Stimulated activated CD8-positive, alpha-beta memory T cell treated with anti-CD3 and anti-CD28 coated beads, Interleukin-15, amount 100 ng/mL, for 1 hour (primary cell): ENCODE measurements around the gene ACER2.

Experiments used
- DNase-seq: peaks from one replicate; pipeline ENCODE4 v3.0.0-alpha.2; 2020; ENCODE audit warnings: low read depth

The ACER2 gene

DNA sequence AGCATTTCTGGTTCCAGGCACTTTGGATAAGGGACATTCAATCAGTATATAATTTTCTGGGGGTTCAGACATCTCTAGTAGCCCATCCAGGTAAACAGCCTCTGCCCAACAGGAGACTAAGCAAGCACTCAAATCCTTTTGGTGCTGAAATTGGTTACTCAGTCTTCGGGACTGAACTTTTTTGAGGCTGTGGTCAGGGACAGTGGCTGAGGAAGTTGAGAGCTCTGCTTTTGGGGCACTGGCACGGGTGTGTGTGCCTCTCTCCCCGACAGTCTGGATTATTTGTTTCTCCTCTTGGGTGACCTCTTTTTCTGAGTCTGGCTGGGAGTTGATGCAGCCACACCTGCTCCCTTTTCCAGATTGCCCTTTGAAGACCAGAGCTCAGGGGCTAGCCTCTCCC lies 47.6 kb downstream of the ACER2 start:
- no peak for DNase-seq

- DNase-seq, result peak; percentile 41
Measured at GRCh38 chr9:19456996-19457692, 48.3 kb downstream of the ACER2 start.

DNA sequence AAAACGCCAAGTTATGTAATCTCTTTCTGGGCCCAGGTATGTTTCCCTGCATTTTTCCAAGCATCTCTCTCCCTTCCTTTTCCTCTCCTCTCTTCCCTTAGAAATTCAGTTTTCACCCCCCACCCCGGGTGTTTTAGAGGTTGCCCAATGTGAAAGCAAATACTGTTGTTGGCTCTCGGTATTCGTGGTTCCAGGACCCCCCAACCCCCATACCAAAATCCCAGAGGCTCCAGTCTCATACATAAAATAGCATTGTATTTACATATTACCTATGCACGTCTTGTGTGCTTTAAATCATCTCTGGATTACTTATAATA lies 48.8 kb downstream of the ACER2 start:
- DNase-seq, result no peak

- DNase-seq, result no peak
Measured at GRCh38 chr9:19460243-19460642, 51.4 kb downstream of the ACER2 start.

GRCh38 chr9:19461135-19461534 lies 52.3 kb downstream of the ACER2 start:
- no peak for DNase-seq

GRCh38 chr9:19464061-19464763 lies 55.4 kb downstream of the ACER2 start:
- DNase-seq, result no peak

GRCh38 chr9:19464764-19465585 lies 56.2 kb downstream of the ACER2 start:
- peak; percentile 40 for DNase-seq

DNA sequence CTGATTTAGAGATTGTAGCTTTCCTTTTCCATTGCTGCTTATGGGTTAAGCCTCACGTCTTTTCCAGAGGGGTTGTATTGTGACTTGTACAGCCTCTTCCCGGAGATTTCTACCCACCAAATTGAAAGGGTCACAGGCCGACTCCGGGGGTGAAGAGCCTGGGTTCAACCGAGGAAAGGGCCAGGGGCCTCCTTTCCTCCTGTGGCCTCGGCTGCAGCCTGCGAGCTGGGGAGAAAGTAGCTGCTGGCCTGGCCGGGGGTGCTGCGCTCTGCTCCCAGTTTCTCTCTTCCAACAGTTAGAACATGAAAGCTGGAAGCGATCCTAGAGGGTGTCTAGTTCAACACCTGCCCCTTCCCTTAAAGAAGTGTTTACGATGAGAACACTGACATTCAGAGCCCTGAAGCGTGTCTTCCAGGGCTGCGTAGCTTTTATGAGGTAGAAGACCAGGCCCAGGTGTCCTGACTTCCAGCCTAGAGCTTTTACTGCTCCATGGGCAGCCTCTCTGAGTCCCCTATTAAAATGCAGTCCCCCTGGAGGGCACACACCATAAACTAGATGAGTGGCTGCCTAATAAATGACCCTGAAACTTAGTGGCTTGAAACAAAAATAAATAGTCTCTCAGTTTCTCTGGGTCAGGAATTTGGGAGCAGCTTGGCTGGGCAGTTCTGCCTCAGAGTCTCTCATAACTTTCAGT lies 56.9 kb downstream of the ACER2 start:
- no peak for DNase-seq

DNA sequence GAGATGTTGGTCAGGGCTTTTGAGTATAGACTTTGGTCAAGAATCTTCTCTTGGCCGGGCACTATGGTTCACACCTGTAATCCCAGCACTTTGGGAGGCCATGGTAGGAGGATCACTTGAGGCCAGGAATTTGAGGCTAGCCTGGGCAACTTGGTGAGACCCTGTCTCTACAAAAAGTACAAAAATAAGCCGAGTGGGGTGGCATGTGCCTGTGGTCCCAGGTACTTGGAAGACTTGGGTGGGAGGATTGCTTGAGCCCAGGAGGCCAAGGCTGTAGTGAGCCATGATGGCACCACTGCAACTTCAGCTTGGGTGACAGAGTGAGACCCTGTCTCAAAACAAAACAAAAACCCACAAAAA lies 57.5 kb downstream of the ACER2 start:
- DNase-seq, result no peak

DNA sequence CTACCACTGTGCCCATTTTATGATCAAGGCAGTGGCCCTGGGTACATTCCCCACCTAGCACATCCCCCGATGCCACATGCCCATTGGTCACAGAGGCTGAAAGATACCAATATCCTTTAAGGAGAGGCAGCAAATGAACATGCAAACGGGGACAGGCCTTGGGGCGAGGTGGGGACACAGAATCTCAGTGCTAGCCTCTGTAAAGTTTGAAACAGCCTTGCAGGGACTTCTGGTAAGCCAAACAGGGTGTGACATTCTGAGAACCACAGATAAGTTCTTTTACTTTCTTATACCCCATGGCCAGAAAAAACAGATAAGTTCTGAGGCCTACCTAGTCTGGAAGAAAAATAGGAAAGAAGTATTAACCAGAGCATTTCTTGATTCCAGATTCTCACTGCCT lies 60.5 kb downstream of the ACER2 start:
- no peak for DNase-seq

DNA sequence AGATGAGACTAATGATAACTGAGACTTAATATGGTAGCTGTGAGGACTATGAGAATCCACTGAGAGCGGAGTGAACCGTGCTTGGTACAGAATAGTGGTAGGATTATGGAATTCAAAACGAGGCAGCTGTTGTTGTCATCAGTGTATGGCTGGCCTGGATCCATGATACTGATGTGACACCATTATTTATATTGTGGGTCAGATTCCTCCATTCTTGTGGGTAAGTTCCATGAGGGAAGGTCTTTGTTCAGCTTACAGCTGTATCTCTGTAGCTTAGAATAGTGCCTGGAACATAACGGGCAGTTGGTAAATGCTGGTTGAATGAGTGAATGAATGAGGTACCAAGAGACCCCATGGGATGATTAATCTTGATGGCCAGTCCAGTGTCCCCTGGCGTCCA lies 61.8 kb downstream of the ACER2 start:
- DNase-seq, result no peak

DNA sequence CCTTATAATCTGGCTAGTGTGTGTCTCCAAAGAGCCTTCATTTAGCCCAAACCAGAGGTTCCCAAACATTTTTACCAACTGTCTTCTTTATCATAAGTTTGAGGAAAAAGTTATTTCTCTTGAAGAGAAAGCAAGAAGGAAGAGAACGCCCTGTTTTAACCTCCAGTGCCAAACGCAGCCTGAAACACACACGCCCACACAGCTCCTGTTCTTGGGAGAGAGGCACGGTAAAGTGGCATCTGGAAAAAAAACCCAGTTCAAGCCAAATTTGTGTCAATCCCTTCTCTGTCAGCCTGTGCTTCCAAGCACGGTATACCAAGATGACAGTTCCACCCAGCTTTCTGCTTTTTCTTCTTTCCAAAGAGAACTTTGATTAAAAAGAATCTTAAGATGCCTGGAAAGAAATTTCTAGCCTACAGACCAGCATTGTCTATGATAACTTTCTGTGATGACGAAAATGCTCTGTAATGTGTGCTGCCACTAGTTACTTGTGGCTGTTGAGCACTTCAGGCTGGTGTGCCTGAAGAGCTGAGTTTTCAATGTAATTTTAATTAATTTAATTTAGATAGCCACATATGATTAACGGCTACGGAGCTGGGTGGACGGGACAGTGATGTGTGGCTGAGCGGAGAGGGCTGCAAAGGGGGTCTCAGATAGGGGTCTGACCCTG lies 62.3 kb downstream of the ACER2 start:
- no peak for DNase-seq

DNA sequence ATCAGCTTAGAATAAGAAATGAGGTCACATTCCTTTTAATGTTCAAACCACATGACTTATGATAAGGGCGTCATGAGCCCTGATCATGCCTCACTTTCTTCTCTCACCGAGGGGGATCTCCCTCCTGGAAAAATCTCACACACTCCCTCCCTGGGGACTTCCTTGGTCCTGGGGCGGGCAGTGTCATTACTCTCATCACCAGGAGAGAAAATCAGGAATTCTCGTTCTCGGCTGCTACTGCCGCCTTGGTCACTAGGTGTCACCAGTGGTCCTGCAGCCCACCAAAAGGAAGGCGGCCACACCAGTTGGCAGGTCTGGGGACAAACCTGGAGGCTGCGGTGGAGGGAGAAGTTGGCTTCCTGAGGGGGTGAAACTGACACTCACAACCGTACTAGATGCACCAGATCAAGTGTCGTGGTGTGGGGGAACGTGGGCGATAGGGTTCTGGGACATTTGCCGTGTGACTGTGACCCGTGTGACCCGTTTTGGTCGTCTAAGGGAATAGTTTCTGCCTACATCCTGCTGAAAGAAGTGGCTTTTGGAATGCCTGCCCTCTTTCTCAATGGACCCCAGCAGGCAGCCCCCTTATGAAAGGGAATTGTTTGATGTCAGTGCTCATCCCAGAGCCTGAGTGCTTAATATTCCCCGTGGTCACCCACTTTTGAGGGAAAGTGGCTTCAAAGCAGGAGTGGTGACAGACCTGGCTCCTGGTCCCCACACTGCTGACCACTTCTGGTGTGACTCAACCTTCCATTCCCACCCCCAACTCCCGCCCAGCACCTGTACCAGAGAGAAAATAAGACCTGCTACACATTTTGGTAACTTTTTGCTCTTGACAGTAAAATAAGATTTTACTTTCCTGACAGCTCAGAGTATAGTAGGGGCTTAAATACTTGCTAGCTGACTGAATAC lies 63.2 kb downstream of the ACER2 start:
- no peak for DNase-seq

- DNase-seq, result no peak
Measured at GRCh38 chr9:19473605-19474004, 64.8 kb downstream of the ACER2 start.

- no peak for DNase-seq
Measured at GRCh38 chr9:19479874-19480273, 71.1 kb downstream of the ACER2 start.

DNA sequence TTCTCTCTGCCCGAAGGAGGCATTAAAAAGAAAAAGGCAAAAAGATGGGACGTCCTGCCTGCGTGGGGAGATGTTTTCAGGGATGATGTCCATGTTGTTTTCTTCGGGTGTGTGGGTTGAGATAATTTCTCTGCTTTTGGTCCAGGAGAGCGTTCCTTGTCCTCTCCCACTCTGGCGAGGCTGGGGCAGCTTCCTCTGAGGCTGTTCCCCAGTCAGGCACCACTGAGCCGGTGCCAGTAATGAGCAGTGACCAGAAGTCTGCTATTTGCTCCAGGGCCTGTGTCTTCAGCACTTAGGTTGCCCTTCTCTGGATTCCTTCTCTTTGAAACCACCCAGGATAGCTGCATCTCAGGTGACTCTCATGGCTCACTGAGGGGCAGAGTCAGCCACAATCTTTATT lies 71.5 kb downstream of the ACER2 start:
- no peak for DNase-seq

- DNase-seq, result no peak
Measured at GRCh38 chr9:19481121-19481870, 72.5 kb downstream of the ACER2 start.

DNA sequence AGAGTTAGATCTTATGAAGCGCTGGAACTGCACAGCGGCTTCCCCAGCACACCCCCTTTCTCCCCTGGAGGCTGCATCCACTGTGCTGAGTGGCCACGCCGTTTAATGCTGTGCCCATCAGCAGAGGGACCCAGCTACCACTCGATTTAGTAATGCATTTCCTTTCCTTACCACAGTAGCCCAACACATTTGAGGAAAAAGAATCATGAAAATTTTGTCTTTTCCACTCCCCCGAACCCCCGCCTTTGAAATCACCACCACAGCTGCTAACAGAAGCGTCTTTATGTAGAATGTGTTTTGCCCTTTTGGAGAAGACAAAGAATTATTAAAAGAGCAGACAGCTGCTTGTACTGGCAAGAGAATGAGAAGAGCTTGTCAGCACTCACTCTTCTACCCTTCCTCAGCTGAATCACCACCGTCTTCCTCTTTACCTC lies 73.2 kb downstream of the ACER2 start:
- no peak for DNase-seq

- no peak for DNase-seq
Measured at GRCh38 chr9:19484699-19485098, 75.9 kb downstream of the ACER2 start.

DNA sequence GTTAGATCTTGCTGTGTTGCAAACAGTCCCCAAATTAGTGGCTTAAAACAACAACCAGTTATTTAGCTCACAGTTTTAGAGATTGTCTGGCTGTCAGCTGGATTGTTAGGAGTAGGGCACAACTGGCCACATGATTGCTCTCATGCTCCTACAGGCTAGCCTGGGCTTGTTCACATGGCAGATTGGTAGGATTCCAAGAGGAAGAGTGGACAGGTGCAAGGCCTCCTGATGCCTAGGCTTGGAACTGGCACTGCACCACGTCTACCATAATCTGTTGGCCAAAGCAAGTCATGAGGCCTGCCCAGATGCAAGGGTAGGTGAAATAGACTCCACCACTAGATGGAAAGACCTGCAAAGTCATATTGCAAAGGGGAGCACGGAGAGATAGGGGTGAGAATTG lies 76.4 kb downstream of the ACER2 start:
- DNase-seq, result no peak
